ENCODE data around the gene SMG5.

DNA sequence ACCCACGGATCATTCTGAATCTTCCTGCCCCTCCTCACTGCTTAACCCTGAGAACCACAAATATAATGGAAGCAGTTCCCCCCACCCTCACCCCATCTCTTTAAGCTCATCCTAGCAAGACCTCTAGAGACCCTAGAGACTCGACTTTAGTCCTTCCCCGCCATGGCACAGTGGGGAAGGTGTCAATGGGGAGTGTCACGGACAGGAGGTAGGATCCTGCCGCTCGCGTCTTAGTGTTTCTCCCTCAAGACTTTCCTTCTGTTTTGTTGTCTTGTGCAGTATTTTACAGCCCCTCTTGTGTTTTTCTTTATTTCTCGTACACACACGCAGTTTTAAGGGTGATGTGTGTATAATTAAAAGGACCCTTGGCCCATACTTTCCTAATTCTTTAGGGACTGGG lies 70.5 kb downstream of the SMG5 start:
- TF ChIP-seq CTCF (IDR thresholded peaks at IDR 0.05) (no peak), POLR2AphosphoS5 (IDR thresholded peaks at IDR 0.05) (no peak), POLR2A (IDR thresholded peaks at IDR 0.05; ENCODE audit: low read depth) (no peak), EP300 (IDR thresholded peaks at IDR 0.05) (no peak)

Measured in esophagus muscularis mucosa (tissue), 4 donors.